Ovary (tissue), 9 donors: ENCODE results near the gene PRR30. TPM values are rescaled to one million over a fixed set of nuclear protein-coding genes. Genes with fewer than 3 reads are reported as not detected.
"Not testable (repeated sequence)": the region's sequence is repeated elsewhere in the genome, so short reads cannot be mapped to it uniquely, and the experiment has no call there.

ENCODE experiments used
- DNase-seq, 5 donors: peaks; one replicate each; pipeline ENCODE4 v3.0.0-alpha.2; 2019 to 2020
- H3K27ac ChIP-seq, 2 donors: fragments of 200-600 bp; one replicate each; pipeline versions ENCODE4 v1.5.1 to v1.8.0; 2019 to 2022
- H3K27me3 ChIP-seq: fragments of 200-600 bp; one replicate; pipeline ENCODE4 v1.8.0; 2022
- H3K36me3 ChIP-seq: fragments of 200-600 bp; sonication (generic); one replicate; pipeline ENCODE4 v1.5.1; 2019
- H3K4me1 ChIP-seq: one replicate; pipeline ENCODE4 v1.8.1; 2013; ENCODE audit warnings: mild to moderate bottlenecking, moderate library complexity; ENCODE audit not compliant: insufficient read depth
- H3K4me3 ChIP-seq: fragments of 200-600 bp; sonication (generic); one replicate; pipeline ENCODE4 v1.5.1; 2017
- H3K9me3 ChIP-seq, 2 donors: fragments of 200-600 bp in 1 of 2; sonication (generic) in 1 of 2; one replicate each; pipeline versions ENCODE4 v1.5.1 to v1.8.1; 2013 to 2019; ENCODE audit warnings: mild to moderate bottlenecking in 1 of 2, moderate library complexity in 1 of 2
- EP300 ChIP-seq: sonication (generic); formaldehyde crosslinking; IDR thresholded peaks from one replicate; pipeline ENCODE4 v1.6.1; 2017; ENCODE audit warnings: antibody characterized with exemption
- POLR2A ChIP-seq: fragments of 450-650 bp; IDR thresholded peaks from one replicate; pipeline ENCODE4 v1.6.1; 2017; ENCODE audit warnings: antibody characterized with exemption, mild to moderate bottlenecking, moderate library complexity
- whole genome bisulfite sequencing, 3 donors: extraction: QIAGEN DNeasy Blood & Tissue Kit in 1 of 3; methylation state at CpG; one replicate each; pipeline versions ENCODE4 v1.1.5 to v1.1.7; 2013 to 2017; 5-methylcytosine and 5-hydroxymethylcytosine counted together
- intact Hi-C, 4 donors: fragments of 100-400 bp; cut with DNase I; formaldehyde crosslinking; loops; one replicate each; pipeline versions ENCODE4 v1.11.0 to v1.15.1; 2022 to 2023
- polyA plus RNA-seq, 2 donors: library from polyadenylated mRNA; stranded (reverse); fragments of 200-250 nt in 1 of 2; fragments of 350-450 nt in 1 of 2; fragmentation: Illumina TruSeq in 1 of 2; extraction: RNeasy Lipid Tissue Mini Kit (QIAGEN cat#74804) in 1 of 2; gene quantifications; one replicate each; pipeline ENCODE4 v1.2.3, GENCODE V29; 2013 to 2014
- total RNA-seq, 7 donors: library from RNA; depleted of rRNA in 2 of 7; stranded (reverse); fragments of >200 nt in 2 of 7; fragmentation: NEBNext Ultra II Directional in 3 of 7; extraction: Animal tissue kit (Norgen Biotek cat#: 25700) in 3 of 7; gene quantifications; one replicate each; pipeline versions ENCODE4 v1.1.0 to v1.2.4, GENCODE V29; 2016 to 2023
- TF ChIP-seq, protein P1 (sequence below), 3 donors: fragments of 450-650 bp in 2 of 3; fragments of 200-600 bp in 1 of 3; IDR thresholded peaks; one replicate each; pipeline versions ENCODE4 v1.5.1 to v1.8.0; 2016 to 2022; ENCODE audit warnings: antibody characterized with exemption in 3 of 3, mild to moderate bottlenecking in 1 of 3
- donor health status: DM: no; HTN: no; CAD: no; lungs with moderate emphysema.
- donor health status: DM: no; HTN: no; CAD: no.
- donor health status: Bipolar disorder and iron deficiency.
- donor health status: DM: yes; HTN: yes; CAD: no.
- donor health status: DM: no; HTN: no; CAD: no.
- donor health status: DM: yes; HTN: yes; CAD: no.

Gene PRR30
- total and polyA plus RNA-seq, 9 donors = not detected

DNA sequence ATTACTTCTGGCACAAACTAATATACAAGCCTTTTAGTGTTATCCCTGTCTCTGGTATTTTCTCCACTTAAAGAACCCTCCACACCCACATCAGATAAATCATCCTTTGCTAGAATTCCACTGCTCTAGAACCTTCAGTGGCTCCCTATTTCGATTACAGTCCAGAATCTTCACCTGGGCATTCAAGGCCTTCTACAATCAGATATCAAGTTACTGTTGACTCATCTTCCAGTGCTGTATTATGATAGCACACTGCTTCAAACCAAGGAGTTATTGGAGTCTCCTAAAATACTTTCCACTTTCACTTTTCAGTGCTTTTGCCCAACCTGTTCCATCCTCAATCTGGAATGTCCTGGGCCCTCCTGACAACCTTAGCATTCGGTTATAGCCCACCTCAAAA, 23.7 kb downstream of the PRR30 start:
- Histone ChIP-seq H3K27me3 (no peaks in the 10 kb centered on the region), H3K4me3 (no peak overlapping the region), H3K4me1 (peaks cover 4% of the 10 kb centered on the region), H3K27ac (no peak overlapping the region), H3K36me3 (no peaks in the 10 kb centered on the region), H3K9me3 (no peaks in the 10 kb centered on the region)
- intact Hi-C loops = no loop called here
- no peak for DNase-seq
- no peak for TF ChIP-seq EP300
- TF ChIP-seq POLR2A = no peak
- TF ChIP-seq, protein P1, sequence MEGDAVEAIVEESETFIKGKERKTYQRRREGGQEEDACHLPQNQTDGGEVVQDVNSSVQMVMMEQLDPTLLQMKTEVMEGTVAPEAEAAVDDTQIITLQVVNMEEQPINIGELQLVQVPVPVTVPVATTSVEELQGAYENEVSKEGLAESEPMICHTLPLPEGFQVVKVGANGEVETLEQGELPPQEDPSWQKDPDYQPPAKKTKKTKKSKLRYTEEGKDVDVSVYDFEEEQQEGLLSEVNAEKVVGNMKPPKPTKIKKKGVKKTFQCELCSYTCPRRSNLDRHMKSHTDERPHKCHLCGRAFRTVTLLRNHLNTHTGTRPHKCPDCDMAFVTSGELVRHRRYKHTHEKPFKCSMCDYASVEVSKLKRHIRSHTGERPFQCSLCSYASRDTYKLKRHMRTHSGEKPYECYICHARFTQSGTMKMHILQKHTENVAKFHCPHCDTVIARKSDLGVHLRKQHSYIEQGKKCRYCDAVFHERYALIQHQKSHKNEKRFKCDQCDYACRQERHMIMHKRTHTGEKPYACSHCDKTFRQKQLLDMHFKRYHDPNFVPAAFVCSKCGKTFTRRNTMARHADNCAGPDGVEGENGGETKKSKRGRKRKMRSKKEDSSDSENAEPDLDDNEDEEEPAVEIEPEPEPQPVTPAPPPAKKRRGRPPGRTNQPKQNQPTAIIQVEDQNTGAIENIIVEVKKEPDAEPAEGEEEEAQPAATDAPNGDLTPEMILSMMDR (IDR thresholded peaks at IDR 0.05) = no peak
- WGBS, 3 donors = 69 to 79% (median 78%) methylated on average over 2 of the region's 2 CpGs

- H3K36me3 ChIP-seq, DNase-seq, H3K27ac ChIP-seq, H3K4me3 ChIP-seq, intact Hi-C loops, H3K27me3 ChIP-seq, H3K4me1 ChIP-seq, H3K9me3 ChIP-seq: not testable (repeated sequence)
- WGBS, 3 donors = 93 to 94% (median 94%) methylated on average over 48 to 49 of the region's 49 CpGs
Measured at GRCh38 chr2:27111392-27112078, 27.7 kb downstream of the PRR30 start.

DNA sequence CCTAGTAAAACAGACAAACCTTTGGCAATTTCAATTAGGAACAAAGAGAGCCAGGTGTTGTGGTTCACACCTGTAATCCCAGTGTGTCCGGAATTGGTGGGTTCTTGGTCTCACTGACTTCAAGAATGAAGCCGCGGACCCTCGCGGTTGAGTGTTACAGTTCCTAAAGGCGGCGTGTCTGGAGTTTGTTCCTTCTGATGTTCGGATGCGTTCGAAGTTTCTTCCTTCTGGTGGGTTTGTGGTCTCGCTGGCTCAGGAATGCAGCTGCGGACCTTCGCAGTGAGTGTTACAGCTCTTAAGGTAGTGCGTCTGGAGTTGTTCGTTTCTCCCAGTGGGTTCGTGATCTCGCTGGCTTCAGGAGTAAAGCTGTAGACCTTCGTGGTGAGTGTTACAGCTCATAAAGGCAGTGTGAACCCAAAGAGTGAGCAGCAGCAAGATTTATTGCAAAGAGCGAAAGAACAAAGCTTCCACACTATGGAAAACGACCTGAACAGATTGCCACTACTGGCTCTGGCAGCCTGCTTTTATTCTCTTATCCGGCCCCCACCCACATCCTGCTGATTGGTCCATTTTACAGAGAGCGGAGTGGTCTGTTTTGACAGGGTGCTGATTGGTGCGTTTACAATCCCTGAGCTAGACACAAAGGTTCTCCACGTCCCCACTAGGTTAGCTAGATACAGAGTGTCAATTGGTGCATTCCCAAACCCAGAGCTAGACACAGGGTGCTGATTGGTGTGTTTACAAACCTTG, 28.4 kb downstream of the PRR30 start:
- DNase-seq, H3K27ac ChIP-seq, H3K9me3 ChIP-seq, H3K36me3 ChIP-seq, H3K4me3 ChIP-seq, H3K27me3 ChIP-seq, intact Hi-C loops, H3K4me1 ChIP-seq: not testable (repeated sequence)
- WGBS, 3 donors = 81 to 83% (median 82%) methylated on average over 24 of the region's 24 CpGs

GRCh38 chr2:27109083-27109482, 30.1 kb downstream of the PRR30 start:
- H3K36me3 ChIP-seq = no peaks in the 10 kb centered on the region
- no peak overlapping the region for H3K27ac ChIP-seq
- WGBS, 3 donors = 97 to 99% (median 98%) methylated on average over 3 of the region's 3 CpGs
- H3K4me1 ChIP-seq = no peaks in the 10 kb centered on the region
- H3K4me3 ChIP-seq = no peak overlapping the region
- intact Hi-C loops = no loop called here
- no peaks in the 10 kb centered on the region for H3K9me3 ChIP-seq
- no peaks in the 10 kb centered on the region for H3K27me3 ChIP-seq
- TF ChIP-seq POLR2A = no peak
- TF ChIP-seq EP300 = no peak
- TF ChIP-seq, protein P1 (IDR thresholded peaks at IDR 0.05) = no peak
- no peak for DNase-seq

GRCh38 chr2:27108221-27108620, 31.0 kb downstream of the PRR30 start:
- no peak for DNase-seq
- WGBS, 3 donors = 77 to 89% (median 78%) methylated on average over 2 of the region's 2 CpGs
- Histone ChIP-seq H3K27ac (no peak overlapping the region), H3K9me3 (no peaks in the 10 kb centered on the region), H3K4me3 (no peak overlapping the region), H3K27me3 (no peaks in the 10 kb centered on the region), H3K4me1 (no peaks in the 10 kb centered on the region), H3K36me3 (no peaks in the 10 kb centered on the region)
- no peak for TF ChIP-seq POLR2A
- TF ChIP-seq, protein P1 (IDR thresholded peaks at IDR 0.05) = no peak
- TF ChIP-seq EP300 = no peak
- intact Hi-C loops = no loop called here
